Left colon (tissue), 2 donors: ENCODE measurements around the gene SIRT6. TPM values are rescaled to one million over a fixed set of nuclear protein-coding genes. Genes with fewer than 3 reads are reported as not detected.
"Not testable (repeated sequence)": the region's sequence is repeated elsewhere in the genome, so short reads cannot be mapped to it uniquely, and the experiment has no call there.

Source experiments
- ATAC-seq: fragments of 200-7000 bp; cut with Tn5 transposase; one replicate; pipeline ENCODE4 v1.9.1; 2020; ENCODE audit warnings: mild to moderate bottlenecking, moderate library complexity
- DNase-seq, 2 donors: peaks; one replicate each; pipeline ENCODE4 v3.0.0-alpha.2; 2020
- intact Hi-C, 2 donors: fragments of 100-400 bp; cut with DNase I in 1 of 2; cut with micrococcal nuclease in 1 of 2; formaldehyde crosslinking; loops; one replicate each; pipeline versions ENCODE4 v1.11.2 to v1.14.0; 2022; cut with DNase I, micrococcal nuclease
- total RNA-seq, 2 donors: library from RNA; stranded (reverse); fragmentation: NEBNext Ultra II Directional; extraction: Animal tissue kit (Norgen Biotek cat#: 25700); gene quantifications; one replicate each; pipeline ENCODE4 v1.2.1, GENCODE V29; 2021
- donor health status: DM: no; HTN: no; CAD: no.
- donor health status: DM: yes; HTN: yes; CAD: no.

The SIRT6 gene
- total RNA-seq, 2 donors from 2014 or later: 96.1 to 149 TPM

DNA sequence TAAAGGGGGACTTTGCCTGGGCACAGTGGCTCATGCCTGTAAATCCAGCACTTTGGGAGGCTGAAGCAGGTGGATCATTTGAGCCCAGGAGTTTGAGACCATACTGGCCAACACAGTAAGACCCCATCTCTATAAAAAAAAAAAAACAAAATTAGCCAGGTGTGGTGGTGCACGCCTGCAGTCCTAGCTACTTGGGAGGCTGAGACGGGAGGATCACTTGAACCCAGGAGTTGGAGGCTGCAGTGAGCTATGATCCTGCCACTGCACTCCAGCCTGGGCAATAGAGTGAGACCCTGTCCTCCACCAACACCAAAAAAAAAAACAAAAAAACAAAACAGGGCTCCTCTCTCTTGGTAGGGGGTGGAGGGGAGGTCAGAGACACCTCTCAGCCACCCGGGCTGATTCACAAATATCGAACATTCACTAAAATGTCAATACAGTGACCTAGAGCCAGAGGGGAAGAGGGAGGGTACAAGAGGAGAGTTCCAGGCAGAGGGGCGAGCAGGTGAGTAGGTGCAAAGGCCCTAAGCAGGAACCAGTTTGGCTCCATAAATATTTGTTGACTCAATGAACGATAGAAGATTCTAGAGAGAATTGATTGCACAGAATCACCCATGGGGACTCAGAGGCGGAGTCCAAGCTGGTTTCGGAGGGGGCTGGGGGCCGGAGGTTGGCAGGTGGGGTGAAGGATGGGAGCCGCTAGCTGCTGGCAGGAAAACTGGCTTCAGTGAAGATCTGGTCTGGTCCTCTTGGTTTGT, 29.9 kb downstream of the SIRT6 start:
- intact Hi-C loops: no loop called here
- no peak for DNase-seq
- no peak for ATAC-seq

DNA sequence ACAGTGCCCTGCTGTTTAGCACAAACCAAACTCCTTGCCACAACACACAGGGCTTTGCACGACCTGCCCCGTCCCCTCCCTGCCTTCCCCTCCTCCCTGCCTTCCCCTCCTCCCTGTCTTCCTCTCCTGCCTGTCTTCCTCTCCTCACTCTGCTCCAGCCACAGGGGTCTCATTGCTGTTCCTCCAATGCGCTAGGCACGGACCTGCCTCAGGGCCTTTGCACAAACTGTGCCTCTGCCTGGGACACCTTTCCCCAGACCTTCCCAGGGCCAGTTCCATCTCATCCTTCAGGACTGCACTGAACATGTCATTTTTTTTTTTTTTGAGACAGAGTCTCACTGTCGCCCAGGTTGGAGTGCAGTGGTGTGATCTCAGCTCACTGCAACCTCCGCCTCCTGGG, 30.7 kb downstream of the SIRT6 start:
- no peak for DNase-seq
- no peak for ATAC-seq
- intact Hi-C loops: no loop called here

DNA sequence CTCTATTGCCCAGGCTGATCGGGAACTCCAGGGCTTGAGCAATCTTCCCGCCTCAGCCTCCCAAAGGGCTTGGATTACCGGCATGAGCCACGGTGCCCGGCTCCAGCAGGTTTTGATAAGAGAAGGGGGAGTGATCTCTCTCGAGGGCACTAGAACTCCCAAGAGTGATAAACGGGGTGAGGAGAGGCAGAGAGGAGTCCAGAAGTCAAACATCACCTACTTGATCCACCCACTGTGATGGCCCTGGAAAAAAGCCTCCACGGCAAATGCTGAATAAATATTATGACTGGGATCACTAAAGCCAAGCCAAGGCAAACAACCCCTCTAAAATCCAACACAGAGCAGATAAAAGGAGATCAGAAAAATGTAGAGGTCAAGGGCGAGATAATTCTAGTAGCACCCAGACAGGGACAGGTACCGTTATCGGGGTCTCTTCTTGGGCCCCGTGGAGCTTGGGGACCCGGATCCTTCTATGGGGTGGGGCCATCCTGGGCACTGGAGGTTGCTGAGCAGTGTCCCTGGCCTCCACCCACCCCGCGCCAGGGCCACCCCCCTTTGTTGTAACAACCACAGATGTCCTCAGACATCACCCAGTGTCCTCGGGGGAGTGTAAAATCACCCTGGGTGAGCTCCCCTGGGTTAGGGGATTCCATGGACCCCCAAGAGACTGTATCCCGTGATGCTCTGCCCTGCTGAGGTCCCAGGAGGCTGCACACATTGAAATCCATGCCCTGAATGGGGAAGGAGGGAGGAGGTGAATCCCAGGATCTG, 32.7 kb downstream of the SIRT6 start:
- DNase-seq: peak; percentile 64 to 74
- intact Hi-C loops: no loop called here
- ATAC-seq: peak; percentile 61

DNA sequence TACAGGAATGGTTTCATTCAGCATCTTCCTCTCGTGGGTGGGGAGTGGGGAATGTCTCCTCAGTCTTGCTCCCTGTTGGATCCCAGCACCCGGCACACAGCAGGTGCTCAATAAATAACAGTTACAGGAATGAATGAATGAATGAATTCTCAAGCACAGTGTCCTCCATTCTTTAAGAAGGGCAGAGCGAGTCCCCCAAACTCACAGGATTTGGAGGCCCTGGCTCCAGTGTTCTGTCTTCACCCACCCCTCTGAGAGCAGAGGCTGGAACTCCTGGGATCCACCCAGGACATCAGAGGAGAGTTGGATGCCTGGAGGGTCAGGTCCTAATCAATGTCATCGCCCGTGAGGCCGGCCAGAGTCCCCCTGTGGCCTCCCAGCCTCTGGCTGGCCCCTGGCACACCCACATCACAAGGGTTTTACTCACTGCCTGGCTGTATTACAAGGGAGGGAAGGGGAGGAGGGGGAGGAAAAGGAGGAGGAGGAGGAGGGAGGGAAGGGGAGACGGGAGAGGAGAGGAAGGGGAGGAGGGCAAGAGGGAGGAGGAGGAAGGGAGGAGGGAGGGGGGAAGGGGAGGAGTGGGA, 37.6 kb downstream of the SIRT6 start:
- ATAC-seq (peak; percentile 47), DNase-seq (peak; percentile 51 to 80)
- intact Hi-C loops: no loop called here

DNA sequence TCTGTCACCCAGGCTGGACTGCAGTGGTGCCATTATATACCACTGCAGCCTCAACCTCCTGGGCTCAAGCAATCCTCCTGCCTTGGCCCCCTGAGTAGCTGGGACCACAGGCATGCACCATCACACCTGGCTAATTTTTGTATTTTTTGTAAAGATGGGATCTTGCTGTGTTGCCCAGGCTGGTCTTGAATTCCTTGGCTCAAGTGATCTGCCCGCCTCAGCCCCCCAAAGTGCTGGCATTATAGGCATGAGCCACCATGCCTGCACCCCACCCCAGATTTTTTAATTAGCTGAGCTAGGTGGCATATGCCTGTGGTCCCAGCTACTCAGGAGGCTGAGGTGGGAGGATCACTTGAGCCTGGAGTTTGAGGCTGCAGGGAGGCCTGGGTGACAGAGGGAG, 39.4 kb downstream of the SIRT6 start:
- DNase-seq, intact Hi-C loops, ATAC-seq: not testable (repeated sequence)

DNA sequence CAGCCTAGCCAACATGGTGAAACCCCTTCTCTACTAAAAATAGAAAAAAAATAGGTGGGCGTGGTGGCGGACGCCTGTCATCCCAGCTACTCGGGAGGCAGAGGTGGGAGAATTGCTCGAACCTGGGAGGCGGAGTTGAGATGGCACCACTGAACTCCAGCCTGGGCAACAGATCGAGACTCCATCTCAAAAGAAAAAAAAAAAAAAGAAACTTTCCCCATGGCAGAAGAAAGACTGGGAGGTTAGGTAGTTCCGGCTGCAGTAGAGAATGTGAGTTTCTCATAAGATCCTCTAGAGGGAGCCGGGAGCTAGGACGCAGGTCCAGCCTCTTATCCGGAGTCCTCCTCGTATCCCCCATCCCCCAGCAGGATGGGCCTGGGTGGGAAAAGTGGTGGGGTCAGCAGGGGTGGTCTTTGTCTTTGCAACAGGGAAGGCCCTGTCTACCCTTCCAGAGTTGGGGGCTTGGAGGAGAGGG, 42.1 kb downstream of the SIRT6 start:
- intact Hi-C loops: no loop called here
- DNase-seq: peak in 1 of 2 donors; percentile 67
- ATAC-seq: peak; percentile 50

DNA sequence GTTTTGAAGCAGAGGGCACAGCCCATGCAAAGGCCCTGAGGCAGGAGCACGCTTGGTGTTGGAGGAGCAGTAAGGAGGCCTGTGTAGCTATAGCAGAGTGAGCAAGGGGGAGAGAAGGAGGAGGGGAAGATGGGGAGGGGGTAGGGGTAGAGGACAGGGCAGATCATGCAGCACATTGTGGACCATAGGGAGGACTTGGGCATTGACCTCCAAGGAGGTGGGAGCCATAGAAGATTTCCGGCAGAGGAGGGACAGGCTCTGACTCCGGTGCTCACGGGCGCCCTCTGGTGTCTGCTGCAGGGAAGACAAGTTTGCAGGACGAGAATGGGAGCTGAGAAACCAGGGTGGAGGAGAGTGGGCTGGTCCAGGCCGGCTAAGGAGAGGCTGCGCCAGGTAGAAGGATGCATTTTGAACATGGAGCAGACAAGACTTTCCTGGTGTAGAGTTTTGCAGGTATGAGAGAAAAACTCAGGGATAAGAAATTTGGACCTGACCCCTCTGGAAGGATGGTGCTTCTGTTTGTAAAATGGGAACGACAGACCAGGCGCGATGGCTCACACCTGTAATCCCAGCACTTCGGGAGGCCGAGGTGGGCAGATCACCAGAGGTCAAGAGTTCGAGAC, 42.6 kb downstream of the SIRT6 start:
- ATAC-seq (peak; percentile 53), DNase-seq (peak; percentile 85 to 91)
- intact Hi-C loops: no loop called here

DNA sequence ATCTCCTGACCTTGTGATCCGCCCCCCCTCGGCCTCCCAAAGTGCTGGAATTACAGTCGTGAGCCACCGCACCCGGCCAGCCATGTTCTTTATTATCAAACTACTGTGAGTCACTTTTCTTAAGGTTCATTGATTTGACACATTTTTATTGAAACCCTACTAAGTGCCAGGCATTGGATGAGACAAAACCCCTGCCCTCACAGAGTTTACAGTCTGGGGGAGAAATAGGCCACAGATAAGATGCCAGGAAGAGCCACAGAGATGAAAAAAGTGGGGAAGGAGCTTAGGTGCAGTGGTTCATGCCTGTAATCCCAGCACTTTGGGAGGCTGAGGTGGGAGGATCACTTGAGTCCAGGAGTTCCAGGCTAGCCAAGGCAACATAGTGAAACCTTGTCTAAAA, 43.9 kb downstream of the SIRT6 start:
- DNase-seq (no peak), ATAC-seq (no peak)
- intact Hi-C loops: no loop called here

DNA sequence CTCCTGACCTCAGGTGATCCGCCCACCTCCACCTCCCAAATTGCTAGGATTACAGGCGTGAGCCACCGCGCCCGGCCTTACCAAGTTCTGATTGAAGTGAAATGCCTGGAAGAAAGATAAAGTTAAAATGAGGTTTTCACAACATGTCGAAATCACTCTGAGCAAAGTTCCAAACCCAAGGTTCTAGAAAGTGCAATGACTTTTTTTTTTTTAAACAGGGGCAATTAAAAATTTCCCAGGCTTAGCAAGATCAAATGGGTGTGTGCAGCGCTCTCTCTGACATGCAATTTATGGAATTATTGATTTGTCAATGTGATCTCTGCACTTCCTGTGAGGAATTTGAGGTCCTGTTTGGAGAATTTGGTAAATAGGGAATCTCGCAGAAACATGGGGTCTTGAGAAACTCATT, 45.7 kb downstream of the SIRT6 start:
- no peak for DNase-seq
- intact Hi-C loops: no loop called here
- ATAC-seq: peak; percentile 66

DNA sequence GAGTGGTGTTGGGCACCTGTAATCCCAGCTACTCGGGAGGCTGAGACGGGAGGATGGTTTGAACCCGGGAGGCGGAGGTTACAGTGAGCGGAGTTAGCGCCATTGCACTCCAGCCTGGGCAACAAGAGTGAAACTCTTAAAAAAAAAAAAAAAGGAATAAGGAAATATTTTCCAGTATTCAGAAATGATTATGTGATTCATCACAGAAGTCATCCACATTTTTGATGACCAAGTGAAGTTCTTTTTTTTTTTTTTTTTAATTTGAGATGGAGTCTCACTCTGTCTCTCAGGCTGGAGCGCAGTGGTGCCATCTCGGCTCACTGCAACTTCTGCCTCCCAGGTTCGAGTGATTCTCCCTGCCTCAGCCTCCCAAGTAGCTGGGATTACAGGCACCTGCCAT, 47.0 kb downstream of the SIRT6 start:
- intact Hi-C loops, ATAC-seq, DNase-seq: not testable (repeated sequence)

DNA sequence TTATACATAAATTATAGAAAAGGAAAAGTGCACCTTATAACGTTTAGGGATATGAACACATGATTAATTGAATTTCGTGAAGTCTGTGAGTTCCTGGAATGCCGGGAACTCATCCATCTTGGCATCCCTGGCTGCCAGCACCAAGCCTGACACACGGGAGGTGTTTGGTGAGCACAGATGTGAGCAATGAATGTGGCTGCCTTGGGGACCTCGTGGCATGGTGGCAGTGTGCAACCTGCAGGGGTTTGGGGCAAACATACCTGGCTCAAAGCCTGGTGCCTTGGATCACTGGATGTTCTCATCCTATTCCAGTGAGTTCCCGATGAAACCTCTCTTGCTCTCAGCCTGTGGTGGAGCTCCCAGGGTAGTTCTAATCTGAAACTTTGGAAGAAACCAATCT, 48.0 kb downstream of the SIRT6 start:
- no peak for ATAC-seq
- intact Hi-C loops: no loop called here
- no peak for DNase-seq

DNA sequence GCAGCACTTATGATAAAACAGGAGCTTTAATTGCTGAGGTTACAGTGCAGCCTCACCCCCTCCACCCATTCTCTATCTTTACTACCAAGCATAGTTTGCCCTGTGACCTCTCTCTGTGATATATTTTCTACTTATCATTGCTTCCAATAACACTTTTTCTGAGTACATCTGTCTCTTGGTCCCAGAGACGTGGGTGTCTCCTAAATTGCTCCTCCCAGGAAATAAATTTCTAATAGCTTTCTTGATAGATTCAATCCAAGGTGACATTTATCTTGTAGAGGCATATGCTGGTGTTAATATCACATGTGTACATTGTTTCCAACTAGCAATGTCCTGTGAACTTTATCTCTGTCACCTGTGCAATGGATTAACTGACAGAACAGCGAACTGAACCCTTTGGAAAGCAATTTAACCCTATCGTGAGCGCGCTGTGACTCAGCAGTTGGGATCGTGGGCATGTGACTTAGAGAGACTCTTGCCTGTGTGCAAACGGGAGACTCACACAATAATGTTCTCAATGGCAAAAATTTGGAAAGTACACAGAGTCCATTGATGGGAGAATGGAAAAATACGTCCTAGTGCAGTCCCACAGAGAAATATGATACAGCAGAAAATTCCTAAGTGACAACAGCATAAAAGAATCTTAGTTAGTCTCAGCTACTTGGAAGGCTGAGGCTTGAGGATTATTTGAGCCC, 51.5 kb downstream of the SIRT6 start:
- intact Hi-C loops: no loop called here
- ATAC-seq (peak; percentile 84), DNase-seq (no peak)

DNA sequence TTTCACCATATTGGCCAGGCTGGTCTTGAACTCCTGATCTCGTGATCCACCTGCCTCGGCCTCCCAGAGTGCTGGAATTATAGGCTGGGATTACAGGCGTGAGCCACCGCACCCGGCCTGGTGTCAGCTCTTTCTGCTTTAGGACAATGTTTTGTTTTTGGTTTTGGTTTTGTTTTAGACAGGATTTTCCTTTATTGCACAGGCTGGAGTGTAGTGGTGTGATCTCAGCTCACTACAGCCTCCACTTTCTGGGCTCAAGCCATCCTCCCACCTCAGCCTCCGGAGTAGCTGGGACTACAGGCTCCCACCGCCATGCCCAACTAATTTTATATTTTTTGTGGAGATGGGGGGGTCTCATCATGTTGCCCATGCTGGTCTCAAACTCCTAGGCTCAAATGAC, 53.3 kb downstream of the SIRT6 start:
- DNase-seq, intact Hi-C loops: not testable (repeated sequence)
- ATAC-seq: peak; percentile 6

DNA sequence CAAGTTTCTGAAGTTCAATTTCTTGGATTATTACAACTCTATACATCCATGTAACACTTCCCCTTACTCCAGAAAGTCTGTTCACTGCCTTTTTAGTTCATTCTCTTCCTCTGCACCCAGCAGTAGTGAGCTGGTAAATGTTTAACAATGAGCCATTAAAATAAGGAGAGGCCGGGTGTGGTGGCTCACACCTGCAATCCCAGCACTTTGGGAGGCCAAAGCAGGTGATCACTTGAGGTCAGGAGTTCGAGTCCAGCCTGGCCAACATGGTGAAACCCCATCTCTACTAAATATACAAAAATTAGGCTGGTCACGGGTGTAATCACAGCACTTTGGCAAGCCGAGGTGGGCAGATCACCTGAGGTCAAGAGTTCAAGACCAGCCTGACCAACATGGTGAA, 55.0 kb downstream of the SIRT6 start:
- ATAC-seq: peak; percentile 30
- intact Hi-C loops, DNase-seq: not testable (repeated sequence)

DNA sequence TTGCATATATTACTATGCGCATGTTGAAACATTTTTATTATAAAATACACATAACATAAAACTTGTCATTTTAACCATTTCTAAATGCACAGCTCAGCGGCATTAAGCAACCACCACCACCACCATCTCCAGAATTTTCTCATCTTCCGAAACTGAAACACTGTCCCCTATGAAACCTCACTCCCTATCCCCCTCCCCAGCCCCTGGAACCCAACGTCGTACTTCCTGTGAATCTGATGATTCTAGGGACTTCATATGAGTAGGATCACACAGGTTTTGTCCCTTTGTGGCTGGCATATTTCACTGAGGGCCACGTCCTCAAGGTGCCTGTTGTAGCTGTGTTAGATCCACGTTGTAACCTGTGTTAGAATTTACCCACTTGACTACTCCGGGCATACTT, 57.7 kb downstream of the SIRT6 start:
- intact Hi-C loops: no loop called here
- ATAC-seq (no peak), DNase-seq (no peak)
